Neuronal stem cell (in vitro differentiated cells): ENCODE results near the gene TRPM5.

Experiments used
- DNase-seq: peaks from one replicate; pipeline ENCODE4 v3.0.0-alpha.2; 2013; ENCODE audit warnings: low spot score
- H2AFZ ChIP-seq: one replicate; pipeline ENCODE4 v1.6.1; 2013; ENCODE audit warnings: mild to moderate bottlenecking, low read length, inconsistent platforms
- H2AK5ac ChIP-seq: 2 replicates; pipeline ENCODE4 v1.6.1; 2013; ENCODE audit warnings: low read depth, mild to moderate bottlenecking, inconsistent platforms, low read length, moderate library complexity, mixed read lengths
- H2BK120ac ChIP-seq: 2 replicates; pipeline ENCODE4 v1.6.1; 2013; ENCODE audit warnings: low read depth, mild to moderate bottlenecking, inconsistent platforms, low read length, moderate library complexity, mixed read lengths
- H2BK12ac ChIP-seq: one replicate; pipeline ENCODE4 v1.6.1; 2013; ENCODE audit warnings: low read length, inconsistent platforms
- H2BK15ac ChIP-seq: 2 replicates; pipeline ENCODE4 v1.6.1; 2013; ENCODE audit warnings: mild to moderate bottlenecking, low read length, inconsistent platforms, mixed read lengths
- H2BK5ac ChIP-seq: one replicate; pipeline ENCODE4 v1.6.1; 2013; ENCODE audit warnings: inconsistent platforms, mild to moderate bottlenecking, low read length, moderate library complexity
- H3K14ac ChIP-seq: one replicate; pipeline ENCODE4 v1.6.1; 2013; ENCODE audit warnings: low read length, inconsistent platforms
- H3K18ac ChIP-seq: 2 replicates; pipeline ENCODE4 v1.6.1; 2013; ENCODE audit warnings: low read length, inconsistent platforms
- H3K23ac ChIP-seq: 2 replicates; pipeline ENCODE4 v1.6.1; 2013; ENCODE audit warnings: low read depth, mild to moderate bottlenecking, mixed read lengths, low read length, inconsistent platforms; ENCODE audit not compliant: poor library complexity
- H3K27ac ChIP-seq: replicated peaks from 3 replicates; pipeline ENCODE4 v1.5.1; 2013; ENCODE audit warnings: low read length, inconsistent platforms
- H3K27me3 ChIP-seq, 3 experiments: 2 replicates each; pipeline ENCODE4 v1.6.1; 2013; ENCODE audit warnings: low read length in 3 of 3, mild to moderate bottlenecking in 2 of 3, inconsistent platforms in 1 of 3, low read depth in 1 of 3, mixed read lengths in 1 of 3, moderate library complexity in 1 of 3; ENCODE audit not compliant: control insufficient read depth in 3 of 3, insufficient read depth in 3 of 3
- H3K36me3 ChIP-seq, 2 donors: replicated peaks in 1 of 2; 2 replicates each; pipeline ENCODE4 v1.6.1; 2013; ENCODE audit warnings: low read length in 2 of 2; ENCODE audit not compliant: control insufficient read depth in 2 of 2, insufficient read depth in 2 of 2
- H3K4ac ChIP-seq: 2 replicates; pipeline ENCODE4 v1.6.1; 2013; ENCODE audit warnings: inconsistent platforms, mild to moderate bottlenecking, low read length, moderate library complexity
- H3K4me1 ChIP-seq, 2 donors: 1 replicate in 1 of 2; 2 replicates in 1 of 2; pipeline ENCODE4 v1.6.1; 2013; ENCODE audit warnings: low read length in 2 of 2, low read depth in 1 of 2; ENCODE audit not compliant: control insufficient read depth in 2 of 2, insufficient read depth in 1 of 2
- H3K4me2 ChIP-seq: one replicate; pipeline ENCODE4 v1.6.1; 2013; ENCODE audit warnings: mild to moderate bottlenecking, low read length, inconsistent platforms; ENCODE audit not compliant: insufficient read depth, poor library complexity, severe bottlenecking
- H3K4me3 ChIP-seq, 2 donors: 2 replicates each; pipeline ENCODE4 v1.5.1; 2013; ENCODE audit warnings: low read length in 2 of 2, mild to moderate bottlenecking in 2 of 2, inconsistent platforms in 1 of 2, moderate library complexity in 1 of 2
- H3K79me1 ChIP-seq: one replicate; pipeline ENCODE4 v1.6.1; 2013; ENCODE audit warnings: low read depth, mild to moderate bottlenecking, inconsistent platforms, low read length, moderate library complexity
- H3K9ac ChIP-seq: one replicate; pipeline ENCODE4 v1.6.1; 2013; ENCODE audit warnings: mild to moderate bottlenecking, low read depth, low read length, inconsistent platforms; ENCODE audit not compliant: poor library complexity
- H3K9me3 ChIP-seq, 2 donors: replicated peaks in 1 of 2; 2 replicates each; pipeline versions ENCODE3 to v1.6.1; 2013; ENCODE audit warnings: low read length in 2 of 2, mild to moderate bottlenecking in 2 of 2, inconsistent platforms in 1 of 2, low read depth in 1 of 2, mixed read lengths in 1 of 2, moderate library complexity in 1 of 2; ENCODE audit not compliant: control insufficient read depth in 2 of 2, insufficient read depth in 1 of 2
- H4K8ac ChIP-seq: one replicate; pipeline ENCODE4 v1.6.1; 2013; ENCODE audit warnings: low read depth, mild to moderate bottlenecking, inconsistent platforms, low read length, moderate library complexity
- H4K91ac ChIP-seq: one replicate; pipeline ENCODE4 v1.6.1; 2013; ENCODE audit warnings: low read length, low read depth, mild to moderate bottlenecking, inconsistent platforms; ENCODE audit not compliant: poor library complexity
- WGBS, 2 donors: extraction: QIAGEN DNeasy Blood & Tissue Kit; methylation state at CpG; one replicate each; pipeline ENCODE4 v1.1.7; 2013; ENCODE audit warnings: missing lambda C conversion rate in 2 of 2, mixed read lengths in 1 of 2; ENCODE audit not compliant: insufficient read length in 2 of 2, insufficient replicate concordance in 1 of 2; ENCODE audit errors: extremely low coverage in 2 of 2; 5-methylcytosine and 5-hydroxymethylcytosine counted together

Gene TRPM5

DNA sequence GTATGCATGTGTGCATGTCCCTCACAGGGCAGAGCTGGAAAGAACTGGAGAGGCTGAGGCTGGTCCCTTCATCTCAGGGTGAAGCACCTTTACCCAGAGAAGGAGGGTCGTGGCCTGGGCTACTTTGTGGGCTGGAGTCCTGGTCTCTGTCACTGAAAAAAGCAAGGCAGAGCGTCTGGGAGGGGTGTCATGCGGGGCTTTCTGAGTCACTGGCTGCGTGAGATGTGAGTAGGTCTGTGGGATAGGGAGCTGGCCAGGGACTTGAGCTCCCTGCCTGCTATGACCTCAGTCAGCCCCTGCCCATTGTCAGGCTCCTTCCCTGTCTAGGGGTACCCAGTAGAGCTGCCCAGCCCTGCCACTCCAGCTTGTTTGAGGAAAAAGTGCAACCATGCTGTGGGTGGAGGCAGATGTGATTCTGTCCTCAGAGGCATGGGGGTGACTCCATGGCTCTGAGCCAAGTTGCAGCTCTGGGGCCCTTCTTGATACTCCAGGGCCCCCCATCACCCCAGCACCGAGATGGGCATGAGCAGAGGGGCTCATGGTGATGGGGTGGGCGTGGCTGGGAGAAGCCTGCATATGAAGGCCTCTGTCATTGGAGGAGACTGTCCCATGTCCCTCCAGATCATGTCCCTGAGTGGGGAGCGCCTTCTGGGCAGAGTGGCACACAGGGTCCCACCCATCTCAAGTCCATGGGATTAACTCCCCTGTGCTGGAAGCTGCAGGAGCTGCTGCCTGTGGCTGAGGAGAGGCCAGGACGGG, 28.3 kb upstream of the TRPM5 start:
- H3K79me1 ChIP-seq: no peaks in the 10 kb centered on the region
- H2BK15ac ChIP-seq: no peak overlapping the region
- no peak overlapping the region for H2BK120ac ChIP-seq
- no peak overlapping the region for H2AK5ac ChIP-seq
- H3K9me3 ChIP-seq: peaks cover 0 to 7% of the 10 kb centered on the region in 2 donors
- H3K9ac ChIP-seq: no peak overlapping the region
- H3K4ac ChIP-seq: no peak overlapping the region
- no peak overlapping the region for H2BK12ac ChIP-seq
- no peak overlapping the region for H4K8ac ChIP-seq
- no peak overlapping the region for H3K14ac ChIP-seq
- no peak for DNase-seq
- H2AFZ ChIP-seq: no peak overlapping the region
- no peaks in the 10 kb centered on the region for H3K4me1 ChIP-seq
- H3K18ac ChIP-seq: peak overlapping the region; percentile 42
- H3K36me3 ChIP-seq: peaks cover 0 to 2% of the 10 kb centered on the region in 2 donors
- H3K4me2 ChIP-seq: no peak overlapping the region
- H2BK5ac ChIP-seq: no peak overlapping the region
- no CpG with 5 or more reads among the region's 8 CpGs for WGBS, 2 donors
- H3K4me3 ChIP-seq: no peak overlapping the region
- H3K27me3 ChIP-seq: peaks cover 0 to 2% (median 0%) of the 10 kb centered on the region in 3 experiments
- no peak overlapping the region for H3K27ac ChIP-seq
- H3K23ac ChIP-seq: peak overlapping the region; percentile 39
- no peak overlapping the region for H4K91ac ChIP-seq

DNA sequence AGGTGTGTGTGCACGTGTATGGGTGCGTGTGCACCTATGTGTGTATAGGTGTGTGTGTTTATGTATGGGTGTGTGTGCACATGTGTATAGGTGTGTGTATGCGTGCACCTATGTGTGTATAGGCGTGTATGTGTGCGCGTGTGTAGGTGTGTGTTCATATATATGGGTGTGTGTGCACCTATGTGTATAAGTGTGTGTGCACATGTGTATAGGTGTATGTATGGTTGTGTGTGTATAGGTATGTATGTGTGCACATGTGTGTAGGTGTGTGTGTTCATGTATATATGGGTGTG, 27.4 kb upstream of the TRPM5 start:
- no peaks in the 10 kb centered on the region for H3K79me1 ChIP-seq
- H3K18ac ChIP-seq: no peak overlapping the region
- H3K4me3 ChIP-seq: peak overlapping the region in 1 of 2 donors; percentile 12
- peaks cover 0 to 5% of the 10 kb centered on the region in 2 donors for H3K9me3 ChIP-seq
- peak overlapping the region; percentile 31 for H3K4ac ChIP-seq
- no peaks in the 10 kb centered on the region for H3K4me1 ChIP-seq
- no peak overlapping the region for H2BK15ac ChIP-seq
- H3K27me3 ChIP-seq: peaks cover 0 to 2% (median 0%) of the 10 kb centered on the region in 3 experiments
- no peak overlapping the region for H2AK5ac ChIP-seq
- H4K8ac ChIP-seq: no peak overlapping the region
- H3K9ac ChIP-seq: peak overlapping the region; percentile 55
- H3K14ac ChIP-seq: peak overlapping the region; percentile 66
- DNase-seq: no peak
- no peak overlapping the region for H2BK120ac ChIP-seq
- no peak overlapping the region for H2AFZ ChIP-seq
- no CpG with 5 or more reads among the region's 6 CpGs for WGBS, 2 donors
- no peak overlapping the region for H3K27ac ChIP-seq
- no peak overlapping the region for H4K91ac ChIP-seq
- no peak overlapping the region for H3K23ac ChIP-seq
- H2BK5ac ChIP-seq: no peak overlapping the region
- no peak overlapping the region for H3K4me2 ChIP-seq
- no peak overlapping the region for H2BK12ac ChIP-seq
- peaks cover 0 to 2% of the 10 kb centered on the region in 2 donors for H3K36me3 ChIP-seq

DNA sequence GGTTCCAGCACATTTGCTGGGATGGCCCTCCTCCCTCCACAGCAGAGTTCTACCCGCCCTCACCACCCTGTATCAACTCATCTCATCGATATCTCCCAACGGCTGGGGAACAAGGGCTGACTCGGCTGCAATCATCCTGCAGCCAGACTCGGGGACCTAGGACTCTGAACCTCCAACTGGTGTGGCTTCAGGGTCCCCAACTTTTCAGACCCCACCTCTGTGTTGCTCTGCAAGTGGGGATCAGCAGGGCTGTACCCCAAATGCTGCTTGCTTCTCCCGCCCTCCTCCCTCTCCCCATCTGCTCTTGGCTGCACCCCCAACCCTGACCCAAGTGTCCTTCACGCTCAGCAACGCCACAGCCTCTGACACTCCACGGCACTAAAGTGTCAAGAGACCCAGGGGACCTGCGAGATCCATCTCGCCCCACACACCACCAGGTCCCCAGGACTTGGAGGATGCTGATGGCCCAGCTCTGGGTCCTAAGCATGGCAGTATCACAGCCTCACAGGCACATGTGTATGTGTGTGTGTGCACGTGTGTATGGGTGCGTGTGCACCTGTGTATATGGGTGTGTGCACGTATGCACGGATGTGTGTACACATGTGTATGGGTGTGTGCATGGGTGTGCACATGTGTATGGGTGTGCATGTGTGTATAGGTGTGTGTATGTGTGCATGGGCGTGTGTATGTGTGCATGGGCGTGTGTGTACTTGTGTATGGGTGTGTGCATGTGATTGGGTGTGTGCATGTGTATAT, 26.9 kb upstream of the TRPM5 start:
- Histone ChIP-seq H2BK15ac (no peak overlapping the region), H3K27ac (no peak overlapping the region), H2BK120ac (no peak overlapping the region), H3K9ac (peak overlapping the region; percentile 55), H3K4me2 (no peak overlapping the region), H3K18ac (peak overlapping the region; percentile 49), H4K91ac (no peak overlapping the region), H3K27me3 (peaks cover 0 to 5% (median 2%) of the 10 kb centered on the region in 3 experiments), H4K8ac (no peak overlapping the region), H2BK12ac (no peak overlapping the region), H3K4me1 (no peaks in the 10 kb centered on the region), H3K14ac (peak overlapping the region; percentile 66), H3K79me1 (no peaks in the 10 kb centered on the region), H2BK5ac (peak overlapping the region; percentile 29), H3K4ac (peak overlapping the region; percentile 31), H3K4me3 (peak overlapping the region in 1 of 2 donors; percentile 12), H3K9me3 (peaks cover 0 to 5% of the 10 kb centered on the region in 2 donors), H3K23ac (no peak overlapping the region), H2AK5ac (no peak overlapping the region), H3K36me3 (peaks cover 0 to 2% of the 10 kb centered on the region in 2 donors), H2AFZ (no peak overlapping the region)
- DNase-seq: no peak
- no CpG with 5 or more reads among the region's 17 CpGs for WGBS, 2 donors

GRCh38 chr11:2470495-2470894, 26.2 kb upstream of the TRPM5 start:
- no peak overlapping the region for H3K23ac ChIP-seq
- H3K27ac ChIP-seq: no peak overlapping the region
- no peak overlapping the region for H2BK120ac ChIP-seq
- no peak overlapping the region for H3K18ac ChIP-seq
- no peak overlapping the region for H2BK5ac ChIP-seq
- H3K14ac ChIP-seq: no peak overlapping the region
- H3K4me1 ChIP-seq: no peaks in the 10 kb centered on the region
- no peak overlapping the region for H2BK15ac ChIP-seq
- no peak overlapping the region for H3K4ac ChIP-seq
- H2AK5ac ChIP-seq: no peak overlapping the region
- no peak overlapping the region for H3K9ac ChIP-seq
- H3K27me3 ChIP-seq: peaks cover 0 to 8% (median 2%) of the 10 kb centered on the region in 3 experiments
- no peak overlapping the region for H2AFZ ChIP-seq
- H3K9me3 ChIP-seq: peaks cover 0 to 5% of the 10 kb centered on the region in 2 donors
- no peak overlapping the region for H2BK12ac ChIP-seq
- H3K36me3 ChIP-seq: peaks cover 0 to 2% of the 10 kb centered on the region in 2 donors
- H3K79me1 ChIP-seq: no peaks in the 10 kb centered on the region
- no CpG with 5 or more reads among the region's 7 CpGs for WGBS, 2 donors
- H3K4me2 ChIP-seq: no peak overlapping the region
- no peak overlapping the region for H4K8ac ChIP-seq
- H4K91ac ChIP-seq: no peak overlapping the region
- no peak for DNase-seq
- H3K4me3 ChIP-seq: no peak overlapping the region
